Islet of Langerhans (tissue), 1 donor: ENCODE data around the gene HSD11B1.

ENCODE experiments used
- FAIRE-seq: peaks from one replicate; lab custom pipeline; 2011; peaks lifted over from hg19 to GRCh38; lab: Jason Lieb, UNC

HSD11B1 gene

DNA sequence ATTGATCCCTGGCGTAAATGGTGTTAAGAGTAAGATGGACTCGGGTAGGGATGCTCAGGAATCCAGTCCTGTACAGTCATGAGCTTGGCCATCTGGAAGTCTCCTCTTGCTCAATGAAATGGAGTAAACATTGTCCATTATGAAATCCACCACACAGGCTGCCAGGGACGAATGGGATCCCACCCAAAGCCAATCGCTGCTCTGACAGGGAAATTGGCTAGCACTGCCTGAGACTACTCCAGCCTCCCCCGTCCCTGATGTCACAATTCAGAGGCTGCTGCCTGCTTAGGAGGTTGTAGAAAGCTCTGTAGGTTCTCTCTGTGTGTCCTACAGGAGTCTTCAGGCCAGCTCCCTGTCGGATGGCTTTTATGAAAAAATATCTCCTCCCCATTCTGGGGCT, at the start of gene HSD11B1:
Gene HSD11B1 (plus strand): TSS at position 263 of the 400 bp plus-strand sequence. CDS start 97 bp downstream, at position 360.
- FAIRE-seq, result no peak

DNA sequence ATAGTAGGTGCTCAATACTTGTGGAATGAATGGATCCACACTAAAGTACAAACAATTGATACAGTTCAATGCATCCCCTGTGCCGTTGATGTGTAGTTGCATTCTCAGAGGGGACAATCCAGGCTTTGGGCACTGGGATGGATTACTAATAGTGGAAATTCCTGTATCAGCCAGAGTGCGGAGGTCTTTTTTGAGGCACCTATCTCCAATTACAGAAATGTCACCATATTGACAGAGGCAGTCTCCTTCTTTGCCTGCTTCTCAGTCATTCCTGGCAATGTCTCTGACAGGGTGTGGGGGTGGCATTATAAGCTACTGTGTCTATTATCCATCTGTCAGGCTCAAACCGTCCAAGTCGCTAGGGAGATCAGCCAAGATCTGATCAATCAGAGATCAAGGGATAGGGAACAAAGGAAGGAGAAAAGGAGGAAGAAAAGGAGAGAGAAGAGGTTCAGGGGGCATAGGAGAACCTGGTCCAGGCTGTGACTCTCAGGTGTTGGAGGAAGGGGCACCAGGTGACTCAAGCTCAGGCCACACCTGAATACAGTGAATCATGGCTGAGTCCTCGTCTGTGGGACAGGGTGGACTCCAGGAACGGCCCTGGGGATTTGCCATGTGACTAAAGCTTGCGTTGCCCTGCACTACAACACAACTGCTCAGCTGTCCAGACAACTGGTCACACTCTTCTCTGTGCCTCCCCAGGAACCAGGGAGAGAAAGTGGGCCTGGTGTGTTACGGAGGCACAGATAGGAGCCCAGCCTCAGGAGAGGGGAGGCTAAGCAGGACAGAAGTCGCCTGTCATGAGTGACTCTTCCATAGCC, 49.0 kb upstream of the HSD11B1 start:
- no peak for FAIRE-seq

DNA sequence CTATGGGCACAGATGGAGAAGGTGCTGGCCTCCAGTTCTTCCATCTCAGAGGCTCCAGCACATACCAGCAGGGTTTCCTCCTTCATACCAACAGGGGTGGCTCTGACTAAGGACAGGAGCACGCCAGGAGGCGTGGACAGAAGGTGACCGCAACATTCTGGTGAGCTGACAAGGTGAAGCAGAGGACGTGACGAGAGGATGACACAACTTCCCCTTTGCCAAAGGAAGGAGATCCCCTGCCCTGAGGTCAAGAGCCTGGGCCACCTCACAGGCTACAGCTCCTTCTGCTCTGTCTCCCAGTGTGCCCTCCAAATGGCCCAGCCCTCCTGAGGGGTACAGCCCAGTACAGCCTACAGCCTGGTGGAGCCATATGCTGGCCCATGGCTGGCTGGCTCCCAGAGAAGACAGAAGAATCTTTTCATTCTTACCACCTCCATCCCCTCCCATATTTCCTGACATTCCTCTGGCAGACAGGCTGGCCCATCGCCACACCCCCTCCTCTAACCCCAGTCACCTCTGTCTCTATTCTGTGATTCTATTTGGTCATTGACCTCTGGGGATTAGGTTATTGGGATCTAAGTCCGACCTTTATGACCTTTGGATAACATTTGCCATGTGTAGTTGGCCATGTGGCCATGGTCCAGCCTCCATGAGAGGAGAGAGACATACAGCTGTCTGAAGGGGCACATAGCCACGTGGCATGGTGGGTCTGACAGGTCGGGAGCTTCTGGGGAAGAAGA, 47.3 kb upstream of the HSD11B1 start:
- no peak for FAIRE-seq

DNA sequence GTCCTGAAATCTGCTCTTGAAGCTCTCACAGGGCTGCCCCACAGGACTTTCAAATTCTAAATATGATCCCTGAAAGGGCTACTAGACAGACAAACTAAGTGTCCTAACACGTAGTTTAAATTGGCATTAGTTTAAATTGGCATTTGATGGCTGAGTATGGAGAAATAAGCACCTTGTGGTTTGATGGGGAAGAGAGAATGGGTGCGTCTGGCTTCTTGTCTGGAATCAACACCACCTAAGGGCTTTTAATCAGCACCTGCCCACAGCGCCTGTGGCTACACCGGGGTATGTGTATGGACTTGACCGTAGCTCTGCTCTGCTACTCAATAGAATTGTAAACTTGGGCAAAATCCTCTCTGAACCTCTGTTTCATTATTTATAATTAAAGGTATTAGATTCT, 46.7 kb upstream of the HSD11B1 start:
- no peak for FAIRE-seq

DNA sequence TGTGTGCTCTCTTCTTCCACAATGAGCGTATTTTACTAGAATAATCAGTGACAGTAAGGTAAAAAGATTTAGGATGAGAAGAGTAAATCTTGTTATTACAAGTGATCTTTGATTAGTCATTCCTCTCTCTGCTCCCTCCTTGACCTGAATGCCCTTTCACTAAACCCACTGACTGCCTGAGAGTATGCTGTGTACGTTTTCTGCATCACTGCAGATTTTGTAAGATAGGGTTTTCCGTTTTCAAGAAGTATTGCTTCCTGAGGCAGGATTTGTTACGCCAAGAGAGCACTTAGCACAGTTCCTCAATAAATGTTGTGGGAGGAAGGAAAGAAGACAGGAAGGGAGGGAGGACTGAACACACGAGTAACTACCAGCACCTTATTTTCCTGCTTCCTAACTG, 44.7 kb upstream of the HSD11B1 start:
- FAIRE-seq, result no peak

DNA sequence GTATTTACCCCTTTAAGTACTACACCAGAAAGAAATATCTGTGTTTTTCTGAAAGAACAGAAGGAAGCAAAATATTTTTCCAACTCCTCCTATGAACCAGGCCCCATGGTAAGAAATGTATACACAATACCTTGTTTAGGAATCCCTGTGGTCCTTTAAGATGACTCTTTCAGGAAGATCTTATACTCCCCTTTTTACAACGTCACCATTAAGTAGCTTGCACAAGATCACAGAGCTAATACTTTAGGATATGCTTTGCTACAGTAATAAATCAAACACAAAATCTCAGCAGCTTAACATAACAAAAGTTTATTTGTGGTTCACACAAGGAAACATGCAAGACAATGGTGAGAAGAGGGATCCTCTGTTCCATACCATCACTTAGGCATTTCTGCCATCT, 43.6 kb upstream of the HSD11B1 start:
- no peak for FAIRE-seq

DNA sequence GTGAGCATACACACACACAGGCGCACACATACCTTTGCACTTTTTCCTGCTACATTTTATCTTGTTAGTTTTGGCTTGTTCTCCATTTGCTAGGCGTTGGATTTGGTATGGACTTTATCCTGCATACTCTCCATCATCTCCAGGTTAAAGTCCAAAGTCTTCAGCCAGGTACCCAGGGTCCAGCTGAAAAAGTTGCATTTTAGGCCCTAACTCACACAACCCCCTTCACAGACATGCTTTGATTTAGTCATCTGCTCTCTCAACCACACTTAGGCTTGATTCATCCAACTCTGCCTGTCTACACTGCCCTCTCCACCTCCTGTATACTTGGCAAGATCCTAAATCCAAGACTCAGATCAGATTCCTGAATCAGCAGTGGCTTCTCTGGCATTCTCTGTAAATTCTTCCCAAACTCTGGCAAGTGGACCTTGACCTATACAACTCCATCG, 41.7 kb upstream of the HSD11B1 start:
- FAIRE-seq, result no peak

DNA sequence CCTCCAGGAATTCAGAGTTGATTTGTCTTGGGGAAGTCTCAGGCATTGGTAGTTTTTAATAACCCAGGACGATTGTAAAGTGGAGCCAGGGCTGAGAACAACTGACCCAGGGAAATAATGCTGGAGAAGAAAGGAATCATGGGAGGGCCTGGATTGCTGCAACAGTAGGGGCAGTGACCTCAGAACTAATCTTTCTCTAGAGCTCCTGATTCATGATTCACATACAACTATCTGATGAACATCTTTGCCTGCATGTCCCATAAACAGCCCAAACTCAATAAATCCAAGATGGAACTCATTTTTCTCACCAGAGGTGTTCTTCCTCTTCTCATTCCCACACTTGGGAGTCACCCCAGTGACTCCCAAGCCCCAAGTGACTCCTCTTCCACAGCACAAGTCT, 37.5 kb upstream of the HSD11B1 start:
- no peak for FAIRE-seq

DNA sequence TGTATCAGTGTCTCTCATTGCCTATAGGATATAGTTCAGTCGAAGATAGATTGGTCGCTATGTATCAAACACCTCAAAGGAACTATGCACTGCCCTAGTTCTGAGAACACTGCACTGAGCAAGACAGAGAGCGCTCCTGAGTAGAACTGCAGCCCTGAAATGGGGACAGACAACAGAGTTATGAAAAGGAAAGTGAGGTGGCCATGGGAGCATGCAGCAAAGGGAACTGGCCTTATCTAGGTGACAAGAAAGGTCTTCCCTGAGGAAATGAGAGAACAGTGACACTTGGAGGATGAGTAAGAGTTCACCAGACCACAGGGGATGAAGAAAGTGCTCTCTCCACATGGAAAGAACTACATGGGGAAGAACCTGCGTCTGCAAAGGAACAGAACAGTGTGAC, 36.9 kb upstream of the HSD11B1 start:
- no peak for FAIRE-seq

DNA sequence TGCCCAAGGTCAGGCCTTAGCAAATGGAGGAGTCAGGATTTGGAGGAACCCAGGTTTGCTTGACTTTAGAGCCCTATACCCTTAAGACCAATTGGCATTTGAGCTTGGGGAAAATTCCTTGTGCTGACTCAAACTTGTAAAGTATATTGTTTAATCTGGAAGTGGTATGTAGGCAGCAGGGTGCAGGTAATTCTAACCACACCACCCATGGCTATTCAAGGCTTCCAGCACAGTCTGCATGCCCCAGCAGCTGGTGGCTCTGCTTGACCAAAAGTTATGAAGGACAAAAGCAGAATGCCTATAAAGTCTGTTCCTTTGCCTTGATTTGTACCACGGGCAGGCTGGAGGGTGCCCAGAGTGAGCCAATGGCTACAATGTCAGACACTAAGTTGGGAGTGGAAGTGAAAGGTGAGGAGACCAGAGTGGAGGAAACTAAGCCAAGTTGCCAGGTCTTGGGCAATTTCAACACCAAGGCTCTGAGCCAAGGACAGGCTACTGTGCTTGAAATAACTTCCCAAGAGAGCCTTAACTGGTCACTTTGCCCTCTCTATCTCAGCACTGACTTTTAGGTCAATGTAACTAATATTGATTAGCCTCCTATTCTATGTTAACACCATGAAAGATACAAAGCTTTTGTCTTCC, 34.1 kb upstream of the HSD11B1 start:
- FAIRE-seq, result no peak

DNA sequence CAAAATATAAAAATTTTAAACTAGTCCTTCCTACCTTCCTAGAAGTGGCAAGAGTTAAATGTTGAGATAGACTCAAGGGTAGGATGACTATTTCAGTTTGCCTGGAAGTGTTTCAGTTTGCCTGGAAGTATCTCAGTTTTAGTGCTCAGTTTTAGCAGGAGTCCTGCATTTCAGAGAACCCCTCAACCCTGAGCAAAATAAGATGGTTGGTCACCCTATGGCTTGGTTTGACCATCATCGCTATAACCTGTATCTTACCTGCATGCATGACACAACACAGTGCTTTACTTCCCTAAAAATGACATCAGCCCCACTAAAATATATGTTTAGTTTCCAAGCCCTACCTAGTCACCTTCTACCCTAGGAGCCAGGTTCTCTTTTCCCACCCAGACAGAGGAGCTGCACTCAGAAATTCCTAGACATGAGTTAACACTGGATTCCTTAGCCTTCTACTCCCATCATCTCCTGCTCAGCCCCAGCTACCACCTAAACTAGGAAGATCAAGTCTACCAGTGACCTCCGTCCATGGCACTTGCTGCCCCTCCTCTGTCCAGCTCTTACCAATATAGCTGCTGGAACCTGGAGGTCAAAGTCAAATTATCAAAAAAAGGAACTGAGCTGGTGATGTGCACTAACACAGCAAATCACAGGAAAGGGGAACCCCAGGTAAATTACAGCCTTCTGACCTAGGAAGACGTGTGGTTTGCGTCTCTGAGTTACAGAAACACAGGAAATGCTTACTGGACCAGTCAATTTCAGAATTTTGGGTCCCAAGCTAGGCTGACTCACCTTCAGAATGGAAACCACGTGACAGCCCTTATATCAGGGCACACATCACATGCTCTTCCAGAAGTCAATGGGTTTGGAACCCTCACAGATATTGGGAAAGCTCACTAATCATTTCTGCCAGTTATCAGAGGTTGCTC, 31.7 kb upstream of the HSD11B1 start:
- no peak for FAIRE-seq

DNA sequence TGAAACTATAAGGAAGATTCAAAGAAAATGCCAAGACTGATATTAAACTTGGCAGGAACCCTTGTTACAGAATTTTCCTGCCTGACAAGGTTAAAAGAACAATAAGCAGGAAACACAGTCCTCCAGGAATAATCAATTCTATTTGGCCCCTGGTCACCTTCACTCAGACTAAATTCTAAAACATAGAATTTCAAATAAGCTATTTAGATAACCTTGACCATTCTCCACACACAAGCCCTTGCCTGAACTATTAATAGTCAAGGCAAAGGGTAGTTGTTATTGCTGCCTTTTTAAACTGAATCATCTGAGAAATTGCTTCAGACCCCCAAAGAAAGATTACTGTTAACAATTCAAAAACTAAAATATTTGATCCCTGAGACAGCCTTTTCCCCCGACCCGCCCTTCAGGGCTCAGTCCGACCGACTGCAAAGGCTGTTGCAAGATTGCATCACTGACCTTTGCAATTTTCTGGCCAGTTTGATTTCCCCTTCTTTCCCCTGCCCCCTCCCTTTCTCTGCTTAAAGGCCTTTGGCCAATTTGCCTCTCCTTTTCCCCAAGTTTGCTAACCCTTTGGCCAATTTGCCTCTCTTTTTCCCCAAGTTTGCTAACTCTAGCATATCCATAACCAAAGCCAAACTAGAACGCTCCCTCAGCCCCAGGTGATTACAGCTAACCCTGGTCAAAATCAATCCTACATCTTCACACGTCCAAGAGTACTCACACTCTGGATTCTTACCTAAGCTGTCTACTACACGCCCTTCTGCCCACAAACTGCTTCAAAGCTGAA, 30.8 kb upstream of the HSD11B1 start:
- FAIRE-seq, result no peak

DNA sequence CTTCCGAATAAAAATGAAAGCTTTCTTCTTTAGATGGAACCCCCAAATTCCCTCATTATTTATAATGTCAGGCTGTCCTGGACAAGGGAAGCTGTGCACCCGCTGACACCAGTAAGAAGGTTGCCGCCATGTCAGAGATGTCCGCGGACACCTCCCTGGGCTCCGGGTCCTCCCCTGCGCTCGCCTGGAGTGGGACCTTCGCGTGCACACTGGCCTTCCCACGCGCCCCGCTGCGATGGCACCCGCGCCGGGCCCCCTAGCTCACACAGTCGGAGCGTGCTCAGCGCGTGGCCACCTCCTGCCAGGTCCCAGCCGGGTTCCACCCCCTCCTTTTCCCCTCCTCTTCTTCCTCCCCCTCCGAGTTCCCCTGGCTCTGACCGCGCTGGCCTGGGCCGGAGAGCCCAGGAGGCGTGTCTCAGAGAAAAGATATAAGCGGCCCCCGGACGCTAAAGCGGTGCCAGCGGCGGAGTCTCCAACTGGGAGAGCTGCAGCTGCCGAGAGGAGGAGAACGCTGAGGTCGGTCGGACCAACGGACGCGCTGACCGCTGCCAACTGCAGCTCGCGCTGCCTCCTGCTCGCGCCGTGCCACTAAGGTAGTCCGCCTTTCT, 29.6 kb upstream of the HSD11B1 start, which contains the start of gene G0S2:
Gene G0S2 (plus strand): TSS at position 456 of the 608 bp plus-strand sequence. CDS start 273 bp downstream, outside the sequence.
- FAIRE-seq, result no peak

DNA sequence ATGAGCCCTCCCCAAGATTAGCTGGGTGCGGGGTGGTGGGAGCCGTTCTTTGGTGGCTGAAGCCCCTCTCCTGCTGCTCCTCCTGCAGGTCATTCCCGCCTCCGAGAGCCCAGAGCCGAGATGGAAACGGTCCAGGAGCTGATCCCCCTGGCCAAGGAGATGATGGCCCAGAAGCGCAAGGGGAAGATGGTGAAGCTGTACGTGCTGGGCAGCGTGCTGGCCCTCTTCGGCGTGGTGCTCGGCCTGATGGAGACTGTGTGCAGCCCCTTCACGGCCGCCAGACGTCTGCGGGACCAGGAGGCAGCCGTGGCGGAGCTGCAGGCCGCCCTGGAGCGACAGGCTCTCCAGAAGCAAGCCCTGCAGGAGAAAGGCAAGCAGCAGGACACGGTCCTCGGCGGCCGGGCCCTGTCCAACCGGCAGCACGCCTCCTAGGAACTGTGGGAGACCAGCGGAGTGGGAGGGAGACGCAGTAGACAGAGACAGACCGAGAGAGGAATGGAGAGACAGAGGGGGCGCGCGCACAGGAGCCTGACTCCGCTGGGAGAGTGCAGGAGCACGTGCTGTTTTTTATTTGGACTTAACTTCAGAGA, 29.0 kb upstream of the HSD11B1 start:
- no peak for FAIRE-seq

DNA sequence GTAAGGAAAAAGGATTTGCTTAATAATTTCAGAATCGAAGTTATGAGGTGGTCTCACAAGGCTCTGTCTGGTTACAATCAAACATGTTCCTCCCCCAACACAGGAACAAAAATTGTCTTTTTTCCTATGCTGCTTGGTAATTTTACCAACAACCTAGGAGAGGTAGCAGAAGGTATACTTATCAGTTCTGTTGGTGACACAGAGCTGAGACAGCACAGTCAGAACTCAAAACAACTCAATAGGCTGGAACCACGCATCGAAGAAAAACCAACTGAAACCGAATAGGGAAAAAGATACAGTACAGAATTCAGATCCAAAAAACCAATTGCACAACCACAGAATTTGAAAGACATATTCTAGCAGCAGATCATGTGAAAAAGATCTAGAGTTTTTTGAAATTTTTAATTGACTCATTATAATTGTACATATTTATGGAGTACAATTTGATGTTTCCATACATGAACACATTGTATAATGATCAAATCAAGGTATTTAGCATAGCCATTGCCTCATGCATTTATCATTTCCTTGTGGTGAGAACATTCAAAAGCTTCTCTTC, 25.6 kb upstream of the HSD11B1 start:
- no peak for FAIRE-seq

DNA sequence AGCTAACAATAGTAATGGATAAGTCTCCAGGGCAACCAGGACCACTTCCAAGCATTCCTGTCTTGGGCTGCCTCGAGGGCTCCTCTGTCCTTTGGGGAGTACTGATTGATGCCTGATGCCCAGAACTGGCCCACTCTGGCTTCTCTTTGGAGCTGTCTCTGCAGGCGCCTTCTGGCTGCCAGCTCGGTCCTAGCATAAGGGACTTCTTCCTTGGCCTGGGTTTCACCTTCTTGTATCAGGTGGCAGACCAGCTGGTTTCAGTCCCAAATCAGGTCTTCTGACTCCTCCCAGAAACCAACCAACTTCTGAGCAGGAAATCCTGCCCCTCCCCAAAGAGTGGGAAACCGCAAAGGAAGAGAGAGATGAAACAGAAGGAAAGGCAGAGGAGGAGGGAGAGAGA, 18.8 kb upstream of the HSD11B1 start:
- FAIRE-seq, result no peak

DNA sequence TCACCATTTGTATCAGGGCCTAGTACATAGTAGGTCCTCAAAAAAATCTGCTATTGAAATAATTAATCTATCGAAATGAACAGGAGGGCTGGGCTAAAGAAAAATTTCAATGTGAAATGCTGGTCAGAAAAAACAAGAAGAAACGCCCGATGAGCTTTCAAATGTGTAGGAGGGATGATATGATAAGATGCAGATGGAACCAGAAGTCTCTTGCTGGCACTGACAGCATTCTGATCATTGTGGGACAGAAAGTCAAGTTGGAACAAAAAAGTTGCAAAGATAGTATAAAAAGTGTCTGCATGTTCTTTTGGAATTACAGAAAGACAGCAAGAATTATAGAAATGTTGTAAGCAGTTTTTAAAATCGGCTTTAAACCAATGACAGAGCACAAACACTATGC, 18.3 kb upstream of the HSD11B1 start:
- FAIRE-seq, result no peak

DNA sequence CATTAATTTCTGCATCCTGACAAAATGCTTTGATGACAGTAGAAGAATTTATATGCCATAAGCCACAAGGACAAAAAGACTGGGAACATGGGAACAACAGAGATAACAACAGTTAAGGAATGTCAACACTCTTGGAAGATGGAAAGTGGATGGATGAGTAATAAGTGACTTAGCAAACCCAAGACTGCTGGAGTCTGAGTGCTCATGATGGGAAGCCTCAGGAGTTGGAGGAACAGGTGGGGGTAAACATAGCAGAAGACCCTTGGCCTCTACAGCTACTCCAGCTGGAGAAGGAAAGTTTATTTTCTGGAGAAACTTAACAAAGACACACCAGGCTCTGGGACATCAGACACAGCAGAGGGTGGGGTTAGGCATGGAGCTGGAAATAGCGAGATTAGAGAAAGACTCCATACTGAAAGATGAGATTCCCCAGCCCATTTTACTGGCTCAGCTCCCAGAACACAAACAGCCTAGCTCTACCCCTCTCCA, 15.9 kb upstream of the HSD11B1 start:
- FAIRE-seq, result no peak

DNA sequence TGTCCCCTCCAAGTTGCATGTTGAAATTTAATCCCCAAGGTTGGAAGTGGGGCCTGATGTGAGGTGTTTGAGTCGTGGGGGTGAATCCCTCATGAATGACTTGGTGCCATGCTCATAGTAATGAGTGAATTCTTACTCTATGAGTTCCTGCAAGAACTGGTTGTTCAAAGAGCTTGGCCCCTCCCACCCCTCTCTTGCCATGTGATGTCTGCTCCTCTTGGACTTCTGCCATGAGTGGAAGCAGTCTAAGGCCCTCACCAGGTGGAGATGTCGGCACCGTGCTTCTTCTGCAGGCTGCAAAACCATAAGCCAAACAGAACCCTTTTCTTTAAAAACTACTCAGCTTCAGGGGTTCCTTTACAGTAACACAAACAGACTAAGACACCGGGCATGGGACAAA, 15.2 kb upstream of the HSD11B1 start:
- no peak for FAIRE-seq

DNA sequence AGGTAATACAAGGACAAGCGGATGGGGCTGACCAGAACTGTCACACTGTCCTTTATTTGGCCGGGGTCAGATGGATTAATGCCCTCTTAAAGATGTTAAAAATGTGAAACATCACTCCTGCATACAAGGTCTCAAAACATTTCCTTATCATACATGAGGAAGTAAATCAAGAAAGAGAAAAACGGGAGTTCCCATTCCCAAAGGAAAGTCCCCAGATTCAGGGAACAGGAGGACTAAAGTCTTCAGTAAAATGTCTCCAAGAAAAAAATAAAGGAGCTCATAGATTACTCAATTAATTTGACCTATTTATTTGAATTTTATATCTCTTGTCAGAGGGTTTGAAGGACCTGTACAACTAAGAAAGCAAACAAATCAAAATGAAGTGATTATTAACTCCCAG, 13.4 kb upstream of the HSD11B1 start:
- FAIRE-seq, result no peak
